Measurements from ENCODE around the gene CELA3A.
A peak's percentile ranks its signal among the peaks of the same experiment; 100 is the strongest.

Gene CELA3A

GRCh38 chr1:22050330-22050729, 48.9 kb downstream of the CELA3A start:
- no peak for DNase-seq (ENCODE audit: low read depth in 2 of 2)

GRCh38 chr1:22051607-22052114, 50.2 kb downstream of the CELA3A start:
- DNase-seq (ENCODE audit: low read depth in 2 of 2) = no peak

- peak; percentile 93 to 94 for DNase-seq (ENCODE audit: low read depth in 2 of 2)
Measured at GRCh38 chr1:22052115-22053016, 50.9 kb downstream of the CELA3A start, which contains the start of gene CDC42. TSS of gene CDC42 (plus strand) at chr1:22052709. CDS start at chr1:22078479, 25,770 bp downstream.

GRCh38 chr1:22053017-22053860, 51.8 kb downstream of the CELA3A start:
- peak; percentile 15 to 31 for DNase-seq (ENCODE audit: low read depth in 2 of 2)

GRCh38 chr1:22053861-22054770, 52.7 kb downstream of the CELA3A start:
- no peak for DNase-seq (ENCODE audit: low read depth in 2 of 2)

- no peak for DNase-seq (ENCODE audit: low read depth in 2 of 2)
Measured at GRCh38 chr1:22055463-22055862, 54.0 kb downstream of the CELA3A start.

- no peak for DNase-seq (ENCODE audit: low read depth in 2 of 2)
Measured at GRCh38 chr1:22056043-22056442, 54.6 kb downstream of the CELA3A start.

GRCh38 chr1:22056936-22057335, 55.5 kb downstream of the CELA3A start:
- no peak for DNase-seq (ENCODE audit: low read depth in 2 of 2)

- no peak for DNase-seq (ENCODE audit: low read depth in 2 of 2)
Measured at GRCh38 chr1:22057861-22058260, 56.4 kb downstream of the CELA3A start.

All from stimulated activated CD8-positive, alpha-beta memory T cell treated with anti-CD3 and anti-CD28 coated beads, Interleukin-2, amount 100 ng/mL, for 1 hour (primary cell).